WTC11 (cell line): ENCODE data around the gene SPOUT1. TPM values are rescaled to one million over a fixed set of nuclear protein-coding genes. Genes with fewer than 3 reads are reported as not detected.

Experiments used
- ATAC-seq: fragments of 200-7000 bp; cut with Tn5 transposase; 2 replicates; pipeline ENCODE4 v1.10.0; 2021; ENCODE audit warnings: mild to moderate bottlenecking, moderate library complexity
- CTCF ChIA-PET: fragments of 300-600 bp; sonication (Branson Sonifier 250); formaldehyde crosslinking; loops from one replicate; lab custom pipeline; 2021; ENCODE audit warnings: antibody characterized with exemption; lab: Charles Lee
- POLR2A ChIA-PET: fragments of 350-600 bp; sonication (Branson Sonifier 250); formaldehyde crosslinking; loops from one replicate; lab custom pipeline; 2021; ENCODE audit warnings: antibody characterized with exemption; lab: Charles Lee
- DNase-seq: peaks from one replicate; pipeline ENCODE4 v3.0.0; 2021; ENCODE audit warnings: low spot score
- H3K27ac Mint-ChIP-seq: 2 replicates; pipeline ENCODE4 v1.8.0; 2021; ENCODE audit warnings: mixed read lengths
- H3K27me3 Mint-ChIP-seq: 2 replicates; pipeline ENCODE4 v1.8.0; 2021; ENCODE audit warnings: low read depth, mild to moderate bottlenecking, moderate library complexity, mixed read lengths
- H3K36me3 Mint-ChIP-seq: 2 replicates; pipeline ENCODE4 v1.8.0; 2021; ENCODE audit warnings: mixed read lengths
- H3K4me1 Mint-ChIP-seq: 2 replicates; pipeline ENCODE4 v1.8.0; 2022; ENCODE audit warnings: mixed read lengths
- H3K4me3 Mint-ChIP-seq: 2 replicates; pipeline ENCODE4 v1.8.0; 2021; ENCODE audit warnings: mild to moderate bottlenecking, moderate library complexity, mixed read lengths
- H3K9me3 Mint-ChIP-seq: 2 replicates; pipeline ENCODE4 v1.8.0; 2021; ENCODE audit warnings: mixed read lengths
- ATF1 ChIP-seq: sonication (generic); formaldehyde crosslinking; IDR thresholded peaks from 2 replicates; pipeline ENCODE4 v1.8.1; 2023; ENCODE audit warnings: mild to moderate bottlenecking, moderate library complexity, missing genetic modification reagents
- CBFB ChIP-seq: sonication (generic); formaldehyde crosslinking; IDR thresholded peaks from 2 replicates; pipeline ENCODE4 v1.8.1; 2022; ENCODE audit warnings: mild to moderate bottlenecking, low read depth, missing genetic modification reagents
- ELF4 ChIP-seq: sonication (generic); formaldehyde crosslinking; IDR thresholded peaks from 2 replicates; pipeline ENCODE4 v1.8.1; 2022; ENCODE audit warnings: low read depth, mild to moderate bottlenecking, moderate library complexity, missing genetic modification reagents
- FOXJ3 ChIP-seq: sonication (generic); formaldehyde crosslinking; IDR thresholded peaks from 2 replicates; pipeline ENCODE4 v1.9.0; 2021; ENCODE audit warnings: missing genetic modification reagents, mild to moderate bottlenecking, borderline replicate concordance
- MYBL2 ChIP-seq: sonication (generic); formaldehyde crosslinking; IDR thresholded peaks from 2 replicates; pipeline ENCODE4 v1.8.1; 2023; ENCODE audit warnings: mild to moderate bottlenecking, moderate library complexity, missing genetic modification reagents
- NFATC4 ChIP-seq: fragments of 250-450 bp; sonication (Bioruptor Pico); IDR thresholded peaks from 2 replicates; pipeline ENCODE4 v1.9.0; 2021; ENCODE audit warnings: mild to moderate bottlenecking
- RELA ChIP-seq: sonication (generic); formaldehyde crosslinking; IDR thresholded peaks from 2 replicates; pipeline ENCODE4 v1.8.1; 2022; ENCODE audit warnings: missing genetic modification reagents, mild to moderate bottlenecking, borderline replicate concordance
- ZNF121 ChIP-seq: sonication (generic); formaldehyde crosslinking; IDR thresholded peaks from 2 replicates; pipeline ENCODE4 v1.8.0; 2023; ENCODE audit warnings: missing genetic modification reagents
- ZNF138 ChIP-seq: sonication (generic); formaldehyde crosslinking; conservative IDR thresholded peaks from 2 replicates; pipeline ENCODE4 v1.8.1; 2022; ENCODE audit warnings: mild to moderate bottlenecking, moderate library complexity, missing genetic modification reagents
- ZNF416 ChIP-seq: fragments of 250-450 bp; sonication (Bioruptor Pico); IDR thresholded peaks from 2 replicates; pipeline ENCODE4 v1.9.0; 2021; ENCODE audit warnings: mild to moderate bottlenecking, inconsistent platforms
- total RNA-seq: library from RNA; stranded (reverse); gene quantifications from 3 replicates; pipeline ENCODE4 v1.2.3, GENCODE V29; 2021
- TF ChIP-seq, protein P1 (sequence below): sonication (generic); formaldehyde crosslinking; IDR thresholded peaks from 2 replicates; pipeline ENCODE4 v1.8.1; 2023; ENCODE audit warnings: mild to moderate bottlenecking, missing genetic modification reagents
- TF ChIP-seq, protein P2 (sequence below): sonication (generic); formaldehyde crosslinking; IDR thresholded peaks from 2 replicates; pipeline ENCODE4 v1.8.1; 2022; ENCODE audit warnings: low read depth, missing genetic modification reagents, borderline replicate concordance
- TF ChIP-seq, protein P3 (sequence below): fragments of 200-600 bp; IDR thresholded peaks from 2 replicates; pipeline ENCODE4 v1.8.0; 2022; ENCODE audit warnings: antibody characterized with exemption
- TF ChIP-seq, protein P4 (sequence below): sonication (generic); formaldehyde crosslinking; IDR thresholded peaks from 2 replicates; pipeline ENCODE4 v1.8.0; 2023; ENCODE audit warnings: missing genetic modification reagents, mild to moderate bottlenecking, borderline replicate concordance
- TF ChIP-seq, protein P5 (sequence below): sonication (generic); formaldehyde crosslinking; IDR thresholded peaks from 2 replicates; pipeline ENCODE4 v1.8.0; 2023; ENCODE audit warnings: missing genetic modification reagents
- TF ChIP-seq, protein P6 (sequence below): fragments of 250-450 bp; sonication (Bioruptor Pico); IDR thresholded peaks from 2 replicates; pipeline ENCODE4 v1.9.0; 2021; ENCODE audit warnings: moderate library complexity, mild to moderate bottlenecking, inconsistent platforms, borderline replicate concordance
- TF ChIP-seq, protein P7 (sequence below): sonication (generic); formaldehyde crosslinking; IDR thresholded peaks from 2 replicates; pipeline ENCODE4 v1.8.1; 2023; ENCODE audit warnings: mild to moderate bottlenecking, moderate library complexity, missing genetic modification reagents
- TF ChIP-seq, protein P8 (sequence below): sonication (generic); formaldehyde crosslinking; conservative IDR thresholded peaks from 2 replicates; pipeline ENCODE4 v1.8.1; 2023; ENCODE audit warnings: mild to moderate bottlenecking, low read depth, missing genetic modification reagents, moderate library complexity

SPOUT1 gene
- total RNA-seq, 1 experiment from 2014 or later: 79.3 TPM

DNA sequence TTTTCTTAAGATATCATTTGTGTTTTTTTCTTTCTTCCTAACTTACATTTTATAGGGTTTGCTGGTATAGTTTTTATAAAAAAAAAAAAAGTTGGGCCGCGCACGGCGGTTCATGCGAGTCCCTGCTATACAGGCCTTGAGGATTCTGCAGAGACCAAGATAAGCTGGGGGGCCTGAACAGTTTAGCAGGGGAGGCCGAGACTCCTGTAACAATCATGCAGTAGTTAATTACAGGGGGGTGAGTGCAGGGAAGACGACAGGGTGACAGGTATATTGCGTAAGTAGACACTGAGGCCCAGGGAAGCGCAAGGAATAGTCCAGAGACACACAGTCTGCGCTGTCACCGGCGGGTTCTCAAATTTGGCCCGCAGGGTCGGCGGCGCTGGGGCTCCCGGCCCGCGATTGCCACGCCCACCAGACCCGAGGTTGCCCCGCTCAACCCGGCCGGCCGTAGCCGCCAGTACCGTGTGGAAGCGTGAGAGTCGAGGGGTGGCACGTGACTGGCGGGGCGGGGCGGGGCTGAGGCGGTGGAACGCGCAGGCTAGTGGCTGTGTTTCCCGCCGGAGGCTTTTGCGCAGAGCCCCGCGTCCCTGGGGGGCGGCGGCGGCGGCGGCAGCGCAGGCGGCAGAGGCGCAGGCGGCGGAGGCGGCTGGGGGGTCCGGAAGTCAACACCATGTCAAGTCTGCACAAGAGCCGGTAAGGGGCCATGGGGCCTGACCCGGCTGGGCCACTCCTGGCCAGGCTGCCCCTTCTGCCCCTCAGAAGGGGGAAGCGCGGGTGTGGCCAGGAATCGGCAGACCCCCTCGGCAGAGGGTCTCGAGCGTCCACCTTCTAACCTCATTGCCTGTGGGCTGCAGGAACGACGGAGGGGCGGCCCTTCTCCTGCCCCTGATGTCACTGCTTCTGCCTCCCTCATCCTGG lies 42.7 kb downstream of the SPOUT1 start, which contains the start of gene TBC1D13 (continued):
- TF ChIP-seq, protein P1, sequence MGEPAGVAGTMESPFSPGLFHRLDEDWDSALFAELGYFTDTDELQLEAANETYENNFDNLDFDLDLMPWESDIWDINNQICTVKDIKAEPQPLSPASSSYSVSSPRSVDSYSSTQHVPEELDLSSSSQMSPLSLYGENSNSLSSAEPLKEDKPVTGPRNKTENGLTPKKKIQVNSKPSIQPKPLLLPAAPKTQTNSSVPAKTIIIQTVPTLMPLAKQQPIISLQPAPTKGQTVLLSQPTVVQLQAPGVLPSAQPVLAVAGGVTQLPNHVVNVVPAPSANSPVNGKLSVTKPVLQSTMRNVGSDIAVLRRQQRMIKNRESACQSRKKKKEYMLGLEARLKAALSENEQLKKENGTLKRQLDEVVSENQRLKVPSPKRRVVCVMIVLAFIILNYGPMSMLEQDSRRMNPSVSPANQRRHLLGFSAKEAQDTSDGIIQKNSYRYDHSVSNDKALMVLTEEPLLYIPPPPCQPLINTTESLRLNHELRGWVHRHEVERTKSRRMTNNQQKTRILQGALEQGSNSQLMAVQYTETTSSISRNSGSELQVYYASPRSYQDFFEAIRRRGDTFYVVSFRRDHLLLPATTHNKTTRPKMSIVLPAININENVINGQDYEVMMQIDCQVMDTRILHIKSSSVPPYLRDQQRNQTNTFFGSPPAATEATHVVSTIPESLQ (CRISPR knock-in tag): no peak
- TF ChIP-seq MYBL2: peak; percentile 91
- TF ChIP-seq, protein P2, sequence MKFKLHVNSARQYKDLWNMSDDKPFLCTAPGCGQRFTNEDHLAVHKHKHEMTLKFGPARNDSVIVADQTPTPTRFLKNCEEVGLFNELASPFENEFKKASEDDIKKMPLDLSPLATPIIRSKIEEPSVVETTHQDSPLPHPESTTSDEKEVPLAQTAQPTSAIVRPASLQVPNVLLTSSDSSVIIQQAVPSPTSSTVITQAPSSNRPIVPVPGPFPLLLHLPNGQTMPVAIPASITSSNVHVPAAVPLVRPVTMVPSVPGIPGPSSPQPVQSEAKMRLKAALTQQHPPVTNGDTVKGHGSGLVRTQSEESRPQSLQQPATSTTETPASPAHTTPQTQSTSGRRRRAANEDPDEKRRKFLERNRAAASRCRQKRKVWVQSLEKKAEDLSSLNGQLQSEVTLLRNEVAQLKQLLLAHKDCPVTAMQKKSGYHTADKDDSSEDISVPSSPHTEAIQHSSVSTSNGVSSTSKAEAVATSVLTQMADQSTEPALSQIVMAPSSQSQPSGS (CRISPR knock-in tag): no peak
- no peak for TF ChIP-seq NFATC4 (CRISPR knock-in tag)
- TF ChIP-seq, protein P3, sequence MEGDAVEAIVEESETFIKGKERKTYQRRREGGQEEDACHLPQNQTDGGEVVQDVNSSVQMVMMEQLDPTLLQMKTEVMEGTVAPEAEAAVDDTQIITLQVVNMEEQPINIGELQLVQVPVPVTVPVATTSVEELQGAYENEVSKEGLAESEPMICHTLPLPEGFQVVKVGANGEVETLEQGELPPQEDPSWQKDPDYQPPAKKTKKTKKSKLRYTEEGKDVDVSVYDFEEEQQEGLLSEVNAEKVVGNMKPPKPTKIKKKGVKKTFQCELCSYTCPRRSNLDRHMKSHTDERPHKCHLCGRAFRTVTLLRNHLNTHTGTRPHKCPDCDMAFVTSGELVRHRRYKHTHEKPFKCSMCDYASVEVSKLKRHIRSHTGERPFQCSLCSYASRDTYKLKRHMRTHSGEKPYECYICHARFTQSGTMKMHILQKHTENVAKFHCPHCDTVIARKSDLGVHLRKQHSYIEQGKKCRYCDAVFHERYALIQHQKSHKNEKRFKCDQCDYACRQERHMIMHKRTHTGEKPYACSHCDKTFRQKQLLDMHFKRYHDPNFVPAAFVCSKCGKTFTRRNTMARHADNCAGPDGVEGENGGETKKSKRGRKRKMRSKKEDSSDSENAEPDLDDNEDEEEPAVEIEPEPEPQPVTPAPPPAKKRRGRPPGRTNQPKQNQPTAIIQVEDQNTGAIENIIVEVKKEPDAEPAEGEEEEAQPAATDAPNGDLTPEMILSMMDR: no peak
- TF ChIP-seq, protein P4, sequence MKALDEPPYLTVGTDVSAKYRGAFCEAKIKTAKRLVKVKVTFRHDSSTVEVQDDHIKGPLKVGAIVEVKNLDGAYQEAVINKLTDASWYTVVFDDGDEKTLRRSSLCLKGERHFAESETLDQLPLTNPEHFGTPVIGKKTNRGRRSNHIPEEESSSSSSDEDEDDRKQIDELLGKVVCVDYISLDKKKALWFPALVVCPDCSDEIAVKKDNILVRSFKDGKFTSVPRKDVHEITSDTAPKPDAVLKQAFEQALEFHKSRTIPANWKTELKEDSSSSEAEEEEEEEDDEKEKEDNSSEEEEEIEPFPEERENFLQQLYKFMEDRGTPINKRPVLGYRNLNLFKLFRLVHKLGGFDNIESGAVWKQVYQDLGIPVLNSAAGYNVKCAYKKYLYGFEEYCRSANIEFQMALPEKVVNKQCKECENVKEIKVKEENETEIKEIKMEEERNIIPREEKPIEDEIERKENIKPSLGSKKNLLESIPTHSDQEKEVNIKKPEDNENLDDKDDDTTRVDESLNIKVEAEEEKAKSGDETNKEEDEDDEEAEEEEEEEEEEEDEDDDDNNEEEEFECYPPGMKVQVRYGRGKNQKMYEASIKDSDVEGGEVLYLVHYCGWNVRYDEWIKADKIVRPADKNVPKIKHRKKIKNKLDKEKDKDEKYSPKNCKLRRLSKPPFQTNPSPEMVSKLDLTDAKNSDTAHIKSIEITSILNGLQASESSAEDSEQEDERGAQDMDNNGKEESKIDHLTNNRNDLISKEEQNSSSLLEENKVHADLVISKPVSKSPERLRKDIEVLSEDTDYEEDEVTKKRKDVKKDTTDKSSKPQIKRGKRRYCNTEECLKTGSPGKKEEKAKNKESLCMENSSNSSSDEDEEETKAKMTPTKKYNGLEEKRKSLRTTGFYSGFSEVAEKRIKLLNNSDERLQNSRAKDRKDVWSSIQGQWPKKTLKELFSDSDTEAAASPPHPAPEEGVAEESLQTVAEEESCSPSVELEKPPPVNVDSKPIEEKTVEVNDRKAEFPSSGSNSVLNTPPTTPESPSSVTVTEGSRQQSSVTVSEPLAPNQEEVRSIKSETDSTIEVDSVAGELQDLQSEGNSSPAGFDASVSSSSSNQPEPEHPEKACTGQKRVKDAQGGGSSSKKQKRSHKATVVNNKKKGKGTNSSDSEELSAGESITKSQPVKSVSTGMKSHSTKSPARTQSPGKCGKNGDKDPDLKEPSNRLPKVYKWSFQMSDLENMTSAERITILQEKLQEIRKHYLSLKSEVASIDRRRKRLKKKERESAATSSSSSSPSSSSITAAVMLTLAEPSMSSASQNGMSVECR: peak; percentile 97
- TF ChIP-seq ATF1 (CRISPR knock-in tag): peak; percentile 59; the same call in 1 of the 2 replicates
- TF ChIP-seq, protein P5, sequence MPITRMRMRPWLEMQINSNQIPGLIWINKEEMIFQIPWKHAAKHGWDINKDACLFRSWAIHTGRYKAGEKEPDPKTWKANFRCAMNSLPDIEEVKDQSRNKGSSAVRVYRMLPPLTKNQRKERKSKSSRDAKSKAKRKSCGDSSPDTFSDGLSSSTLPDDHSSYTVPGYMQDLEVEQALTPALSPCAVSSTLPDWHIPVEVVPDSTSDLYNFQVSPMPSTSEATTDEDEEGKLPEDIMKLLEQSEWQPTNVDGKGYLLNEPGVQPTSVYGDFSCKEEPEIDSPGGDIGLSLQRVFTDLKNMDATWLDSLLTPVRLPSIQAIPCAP (CRISPR knock-in tag): peak; percentile 85; the same call in 1 of the 2 replicates
- peak; percentile 47; the same call in 1 of the 2 replicates for TF ChIP-seq ZNF416 (CRISPR knock-in tag)
- TF ChIP-seq RELA: peak; percentile 90; the same call in 1 of the 2 replicates
- peak; percentile 94 for TF ChIP-seq ZNF121
- no peak for TF ChIP-seq FOXJ3 (CRISPR knock-in tag)

DNA sequence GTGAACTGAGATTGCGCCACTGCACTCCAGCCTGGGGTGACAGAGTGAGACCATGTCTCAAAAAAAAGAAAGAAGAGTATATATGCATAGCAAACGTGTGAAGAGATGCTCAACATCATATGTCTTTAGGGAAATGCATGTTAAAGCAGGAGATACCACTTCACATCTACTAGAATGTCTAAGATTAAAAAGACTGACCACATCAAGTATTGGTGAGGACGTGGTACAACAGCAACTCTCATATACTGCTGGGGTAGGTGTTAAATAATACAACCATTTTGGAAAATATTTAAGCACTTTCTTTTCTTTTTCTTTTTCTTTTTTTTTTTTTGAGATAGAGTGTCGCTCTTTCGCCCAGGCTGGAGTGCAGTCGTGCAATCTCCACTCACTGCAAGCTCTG lies 44.2 kb downstream of the SPOUT1 start:
- POLR2A ChIA-PET: interaction anchor here (0.6 to 0.7 kb wide), 2 partner anchors 12 to 127 kb away, joined by 3 read pairs; no protein-coding TSS in a partner anchor
- no peak overlapping the region for H3K4me3 Mint-ChIP-seq
- TF ChIP-seq, protein P6, sequence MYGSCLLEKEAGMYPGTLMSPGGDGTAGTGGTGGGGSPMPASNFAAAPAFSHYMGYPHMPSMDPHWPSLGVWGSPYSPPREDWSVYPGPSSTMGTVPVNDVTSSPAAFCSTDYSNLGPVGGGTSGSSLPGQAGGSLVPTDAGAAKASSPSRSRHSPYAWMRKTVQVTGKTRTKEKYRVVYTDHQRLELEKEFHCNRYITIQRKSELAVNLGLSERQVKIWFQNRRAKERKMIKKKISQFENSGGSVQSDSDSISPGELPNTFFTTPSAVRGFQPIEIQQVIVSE: no peak
- TF ChIP-seq, protein P7, sequence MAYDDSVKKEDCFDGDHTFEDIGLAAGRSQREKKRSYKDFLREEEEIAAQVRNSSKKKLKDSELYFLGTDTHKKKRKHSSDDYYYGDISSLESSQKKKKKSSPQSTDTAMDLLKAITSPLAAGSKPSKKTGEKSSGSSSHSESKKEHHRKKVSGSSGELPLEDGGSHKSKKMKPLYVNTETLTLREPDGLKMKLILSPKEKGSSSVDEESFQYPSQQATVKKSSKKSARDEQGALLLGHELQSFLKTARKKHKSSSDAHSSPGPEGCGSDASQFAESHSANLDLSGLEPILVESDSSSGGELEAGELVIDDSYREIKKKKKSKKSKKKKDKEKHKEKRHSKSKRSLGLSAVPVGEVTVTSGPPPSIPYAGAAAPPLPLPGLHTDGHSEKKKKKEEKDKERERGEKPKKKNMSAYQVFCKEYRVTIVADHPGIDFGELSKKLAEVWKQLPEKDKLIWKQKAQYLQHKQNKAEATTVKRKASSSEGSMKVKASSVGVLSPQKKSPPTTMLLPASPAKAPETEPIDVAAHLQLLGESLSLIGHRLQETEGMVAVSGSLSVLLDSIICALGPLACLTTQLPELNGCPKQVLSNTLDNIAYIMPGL (CRISPR knock-in tag): no peak
- TF ChIP-seq CBFB (CRISPR knock-in tag) (no peak), ZNF138 (CRISPR knock-in tag) (no peak), ELF4 (no peak)
- TF ChIP-seq, protein P8, sequence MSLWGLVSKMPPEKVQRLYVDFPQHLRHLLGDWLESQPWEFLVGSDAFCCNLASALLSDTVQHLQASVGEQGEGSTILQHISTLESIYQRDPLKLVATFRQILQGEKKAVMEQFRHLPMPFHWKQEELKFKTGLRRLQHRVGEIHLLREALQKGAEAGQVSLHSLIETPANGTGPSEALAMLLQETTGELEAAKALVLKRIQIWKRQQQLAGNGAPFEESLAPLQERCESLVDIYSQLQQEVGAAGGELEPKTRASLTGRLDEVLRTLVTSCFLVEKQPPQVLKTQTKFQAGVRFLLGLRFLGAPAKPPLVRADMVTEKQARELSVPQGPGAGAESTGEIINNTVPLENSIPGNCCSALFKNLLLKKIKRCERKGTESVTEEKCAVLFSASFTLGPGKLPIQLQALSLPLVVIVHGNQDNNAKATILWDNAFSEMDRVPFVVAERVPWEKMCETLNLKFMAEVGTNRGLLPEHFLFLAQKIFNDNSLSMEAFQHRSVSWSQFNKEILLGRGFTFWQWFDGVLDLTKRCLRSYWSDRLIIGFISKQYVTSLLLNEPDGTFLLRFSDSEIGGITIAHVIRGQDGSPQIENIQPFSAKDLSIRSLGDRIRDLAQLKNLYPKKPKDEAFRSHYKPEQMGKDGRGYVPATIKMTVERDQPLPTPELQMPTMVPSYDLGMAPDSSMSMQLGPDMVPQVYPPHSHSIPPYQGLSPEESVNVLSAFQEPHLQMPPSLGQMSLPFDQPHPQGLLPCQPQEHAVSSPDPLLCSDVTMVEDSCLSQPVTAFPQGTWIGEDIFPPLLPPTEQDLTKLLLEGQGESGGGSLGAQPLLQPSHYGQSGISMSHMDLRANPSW (CRISPR knock-in tag): no peak

More for the DNA sequence above, 44.2 kb downstream of the SPOUT1 start:
- no peak overlapping the region for H3K27ac Mint-ChIP-seq
- no peak for ATAC-seq
- CTCF ChIA-PET: interaction anchor here (0.7 to 1.1 kb wide), 4 partner anchors 14 to 530 kb away, joined by 3 to 5 read pairs (median 4); partner anchors contain the start of gene ENDOG
- peaks cover 7% of the 10 kb centered on the region; the same call in 1 of the 2 replicates for H3K4me1 Mint-ChIP-seq
- peaks cover 8% of the 10 kb centered on the region for H3K27me3 Mint-ChIP-seq
- H3K9me3 Mint-ChIP-seq: peaks cover 11% of the 10 kb centered on the region
- peaks cover 2% of the 10 kb centered on the region for H3K36me3 Mint-ChIP-seq
- no peak for DNase-seq
